ENCODE results near the gene MMD2. TPM values are rescaled to one million over a fixed set of nuclear protein-coding genes. Genes with fewer than 3 reads are reported as not detected.

Gene MMD2
- total RNA-seq, 1 donor from 2014 or later = not detected

- H3K36me3 Mint-ChIP-seq (ENCODE audit: low read depth) = no peaks in the 10 kb centered on the region
- intact Hi-C loops (cut with micrococcal nuclease) = no loop called here
- H3K4me1 Mint-ChIP-seq = no peaks in the 10 kb centered on the region
- H3K9me3 Mint-ChIP-seq = peaks cover 10% of the 10 kb centered on the region
- H3K27me3 Mint-ChIP-seq = peaks cover 66% of the 10 kb centered on the region
- no peak overlapping the region for H3K27ac Mint-ChIP-seq
- DNase-seq = no peak
- H3K4me3 Mint-ChIP-seq = no peak overlapping the region
Observed at GRCh38 chr7:4861227-4861626, 97.8 kb downstream of the MMD2 start.

GRCh38 chr7:4857189-4857588 is 101.8 kb downstream of the MMD2 start:
- Mint-ChIP-seq H3K9me3 (peaks cover 4% of the 10 kb centered on the region), H3K27me3 (peaks cover 34% of the 10 kb centered on the region), H3K27ac (no peak overlapping the region), H3K36me3 (ENCODE audit: low read depth) (no peaks in the 10 kb centered on the region), H3K4me1 (no peaks in the 10 kb centered on the region), H3K4me3 (no peak overlapping the region)
- DNase-seq = no peak
- intact Hi-C loops (cut with micrococcal nuclease) = no loop called here

- intact Hi-C loops (cut with micrococcal nuclease) = no loop called here
- no peak for DNase-seq
- H3K27ac Mint-ChIP-seq = no peak overlapping the region
- H3K9me3 Mint-ChIP-seq = peaks cover 4% of the 10 kb centered on the region
- peaks cover 32% of the 10 kb centered on the region for H3K27me3 Mint-ChIP-seq
- H3K4me3 Mint-ChIP-seq = no peak overlapping the region
- H3K36me3 Mint-ChIP-seq (ENCODE audit: low read depth) = no peaks in the 10 kb centered on the region
- peaks cover 3% of the 10 kb centered on the region for H3K4me1 Mint-ChIP-seq
Observed at GRCh38 chr7:4856336-4857057, 102.5 kb downstream of the MMD2 start.

Other genes with a start within 250 kb of the MMD2 start
- 42.2 and 44.4 TPM in 2 replicates for gene AP5Z1, start 183.6 kb downstream of the MMD2 start, total RNA-seq
- not detected in 2 replicates for gene PAPOLB, start 97.2 kb downstream of the MMD2 start, total RNA-seq
- 0.14 and 0.26 TPM in 2 replicates for gene RADIL, start 75.5 kb downstream of the MMD2 start, total RNA-seq
- gene RBAK, start 86.7 kb upstream of the MMD2 start, total RNA-seq = 13.6 and 14.2 TPM in 2 replicates
- gene WIPI2, start 231.0 kb upstream of the MMD2 start, total RNA-seq = 49.1 and 51.4 TPM in 2 replicates

All from activated CD4-positive, alpha-beta T cell treated with anti-CD3 and anti-CD28 coated beads, Interleukin-2, amount 10 ng/mL, durations not matched to agents 24 days and 14 days (primary cell).